Subcutaneous adipose tissue (tissue), 4 donors: Measurements from ENCODE around the gene POU2AF2. TPM values are rescaled to one million over a fixed set of nuclear protein-coding genes. Genes with fewer than 3 reads are reported as not detected.

Source experiments
- CTCF ChIP-seq: fragments of 450-650 bp; IDR thresholded peaks from one replicate; pipeline ENCODE4 v1.5.1; 2016; ENCODE audit warnings: low read depth, mild to moderate bottlenecking, control low read depth, antibody characterized with exemption, moderate library complexity
- total RNA-seq, 4 donors: library from RNA; depleted of rRNA; stranded (reverse); fragments of >200 nt; gene quantifications; one replicate each; pipeline ENCODE4 v1.1.0, GENCODE V29; 2016

Gene POU2AF2
- total RNA-seq, 4 donors from 2014 or later = 0.94 TPM; not detected in 3

GRCh38 chr11:111282562-111283075, 37.1 kb downstream of the POU2AF2 start:
- TF ChIP-seq CTCF = no peak

GRCh38 chr11:111283945-111284481, 38.5 kb downstream of the POU2AF2 start:
- TF ChIP-seq CTCF = no peak

- no peak for TF ChIP-seq CTCF
These were observed 39.9 kb downstream of the POU2AF2 start for GRCh38 chr11:111285189-111286091.

- no peak for TF ChIP-seq CTCF
These were observed 46.2 kb downstream of the POU2AF2 start for GRCh38 chr11:111291764-111292163.

- no peak for TF ChIP-seq CTCF
These were observed 50.7 kb downstream of the POU2AF2 start for GRCh38 chr11:111296196-111296595.

GRCh38 chr11:111297696-111298095, 52.2 kb downstream of the POU2AF2 start:
- TF ChIP-seq CTCF = no peak

- no peak for TF ChIP-seq CTCF
These were observed 53.0 kb downstream of the POU2AF2 start, which contains the start of gene POU2AF3 for GRCh38 chr11:111298413-111299100. TSS of gene POU2AF3 (plus strand) at chr11:111298546. CDS start at chr11:111298582, 36 bp downstream.
